HEK293 (cell line): Measurements from ENCODE around the gene HTRA2.
A peak's percentile ranks its signal among the peaks of the same experiment; 100 is the strongest.

ENCODE experiments used
- CTCF ChIA-PET: fragments of 350-600 bp; formaldehyde crosslinking; extraction: SDS; loops from one replicate; lab custom pipeline; 2021; ENCODE audit warnings: antibody characterized with exemption; lab: Yijun Ruan, JAX
- POLR2A ChIA-PET: fragments of 300-600 bp; formaldehyde crosslinking; extraction: SDS; loops from one replicate; lab custom pipeline; 2020; ENCODE audit warnings: antibody characterized with exemption, inconsistent platforms; lab: Yijun Ruan, JAX
- H3K27ac ChIP-seq: fragments of 200-500 bp; sonication (Bioruptor generic); 2 replicates; pipeline ENCODE4 v1.5.1; 2014; ENCODE audit warnings: low read depth, low read length, control low read depth, inconsistent platforms; ENCODE audit errors: extremely low read depth
- H3K36me3 ChIP-seq, 2 experiments: fragments of 200-500 bp in 1 of 2; sonication (Bioruptor generic) in 1 of 2; 1 replicate in 1 of 2; 2 replicates in 1 of 2; pipeline ENCODE4 v1.5.1; 2014 to 2017; ENCODE audit warnings: inconsistent platforms in 2 of 2, low read length in 2 of 2; ENCODE audit not compliant: control insufficient read depth in 2 of 2, insufficient read depth in 1 of 2
- H3K4me1 ChIP-seq: fragments of 200-500 bp; sonication (Bioruptor generic); 2 replicates; pipeline ENCODE4 v1.5.1; 2014; ENCODE audit warnings: mild to moderate bottlenecking, low read length, inconsistent platforms; ENCODE audit not compliant: control insufficient read depth, insufficient read depth
- H3K4me3 ChIP-seq: 2 replicates; pipeline ENCODE4 v1.5.1; 2011; ENCODE audit warnings: low read depth, mild to moderate bottlenecking, control low read depth, low read length, moderate library complexity
- H3K9me3 ChIP-seq: fragments of 200-500 bp; sonication (Bioruptor generic); 2 replicates; pipeline ENCODE4 v1.5.1; 2014; ENCODE audit warnings: low read depth, low read length, inconsistent platforms; ENCODE audit not compliant: control insufficient read depth, insufficient read depth
- ELK4 ChIP-seq: IDR thresholded peaks from 2 replicates; pipeline ENCODE4 v1.6.1; 2011; ENCODE audit warnings: mild to moderate bottlenecking, low read depth, low read length, borderline replicate concordance
- GLI2 ChIP-seq: fragments of 450-650 bp; formaldehyde crosslinking; IDR thresholded peaks from 2 replicates; pipeline ENCODE4; 2017; ENCODE audit warnings: missing biosample characterization, missing genetic modification characterization, low read depth, borderline replicate concordance
- HOXC10 ChIP-seq: sonication (generic); formaldehyde crosslinking; IDR thresholded peaks from 2 replicates; pipeline ENCODE4 v1.8.1; 2023; ENCODE audit warnings: mild to moderate bottlenecking, missing genetic modification reagents
- KLF17 ChIP-seq: fragments of 450-650 bp; formaldehyde crosslinking; IDR thresholded peaks from 2 replicates; pipeline ENCODE4 v1.5.1; 2016; ENCODE audit warnings: missing biosample characterization, missing genetic modification characterization
- KLF8 ChIP-seq: fragments of 450-650 bp; formaldehyde crosslinking; IDR thresholded peaks from 2 replicates; pipeline ENCODE4 v1.5.1; 2016; ENCODE audit warnings: missing biosample characterization, missing genetic modification characterization
- MEIS1 ChIP-seq: sonication (generic); formaldehyde crosslinking; IDR thresholded peaks from 2 replicates; pipeline ENCODE4 v1.8.1; 2022; ENCODE audit warnings: missing genetic modification reagents, mild to moderate bottlenecking, borderline replicate concordance
- PRDM4 ChIP-seq: fragments of 450-650 bp; formaldehyde crosslinking; IDR thresholded peaks from 2 replicates; pipeline ENCODE4 v1.5.1; 2017; ENCODE audit warnings: missing biosample characterization, missing genetic modification characterization
- REST ChIP-seq: fragments of 450-650 bp; formaldehyde crosslinking; IDR thresholded peaks from 2 replicates; pipeline ENCODE4 v1.5.1; 2016; ENCODE audit warnings: missing biosample characterization, missing genetic modification characterization
- SCRT1 ChIP-seq: fragments of 450-650 bp; formaldehyde crosslinking; IDR thresholded peaks from 2 replicates; pipeline ENCODE4 v1.5.1; 2016; ENCODE audit warnings: missing biosample characterization, missing genetic modification characterization, borderline replicate concordance
- SP2 ChIP-seq: fragments of 450-650 bp; formaldehyde crosslinking; IDR thresholded peaks from 2 replicates; pipeline ENCODE4 v1.5.1; 2016; ENCODE audit warnings: missing biosample characterization, missing genetic modification characterization
- TRIM28 ChIP-seq: IDR thresholded peaks from 2 replicates; pipeline ENCODE4 v1.6.1; 2011; ENCODE audit warnings: low read length, control low read depth, borderline replicate concordance
- ZBTB26 ChIP-seq: fragments of 450-650 bp; formaldehyde crosslinking; optimal IDR thresholded peaks from 2 replicates; pipeline ENCODE3; 2016; ENCODE audit warnings: missing biosample characterization, mild to moderate bottlenecking, missing genetic modification characterization
- ZEB2 ChIP-seq: fragments of 450-650 bp; formaldehyde crosslinking; IDR thresholded peaks from 2 replicates; pipeline ENCODE4 v1.5.1; 2016; ENCODE audit warnings: missing biosample characterization, missing genetic modification characterization
- ZNF132 ChIP-seq: fragments of 450-650 bp; formaldehyde crosslinking; IDR thresholded peaks from 2 replicates; pipeline ENCODE4 v1.5.1; 2017; ENCODE audit warnings: missing biosample characterization, missing genetic modification characterization, borderline replicate concordance
- ZNF146 ChIP-seq: fragments of 450-650 bp; formaldehyde crosslinking; IDR thresholded peaks from 2 replicates; pipeline ENCODE4 v1.5.1; 2016; ENCODE audit warnings: missing biosample characterization, missing genetic modification characterization
- ZNF16 ChIP-seq: fragments of 450-650 bp; formaldehyde crosslinking; IDR thresholded peaks from 2 replicates; pipeline ENCODE4 v1.5.1; 2016; ENCODE audit warnings: low read depth, missing biosample characterization, missing genetic modification characterization
- ZNF18 ChIP-seq: fragments of 450-650 bp; formaldehyde crosslinking; IDR thresholded peaks from 2 replicates; pipeline ENCODE4 v1.5.1; 2016; ENCODE audit warnings: missing biosample characterization, missing genetic modification characterization
- ZNF211 ChIP-seq: fragments of 450-650 bp; formaldehyde crosslinking; IDR thresholded peaks from 2 replicates; pipeline ENCODE4 v1.5.1; 2016; ENCODE audit warnings: low read depth, missing biosample characterization, missing genetic modification characterization
- ZNF274 ChIP-seq, 2 experiments: fragments of 200-500 bp in 1 of 2; fragments of 450-650 bp in 1 of 2; sonication (Bioruptor generic) in 1 of 2; formaldehyde crosslinking in 1 of 2; IDR thresholded peaks; 2 replicates each; pipeline versions ENCODE4 v1.5.1 to v1.6.1; 2014 to 2016; ENCODE audit warnings: borderline replicate concordance in 1 of 2, inconsistent platforms in 1 of 2, low read length in 1 of 2, missing biosample characterization in 1 of 2, missing genetic modification characterization in 1 of 2
- ZNF292 ChIP-seq: fragments of 450-650 bp; formaldehyde crosslinking; IDR thresholded peaks from 2 replicates; pipeline ENCODE4 v1.5.1; 2016; ENCODE audit warnings: low read depth, missing biosample characterization, missing genetic modification characterization, borderline replicate concordance
- ZNF311 ChIP-seq: fragments of 450-650 bp; formaldehyde crosslinking; IDR thresholded peaks from 2 replicates; pipeline ENCODE4 v1.5.1; 2017; ENCODE audit warnings: missing biosample characterization, missing genetic modification characterization, borderline replicate concordance
- ZNF324 ChIP-seq: fragments of 450-650 bp; formaldehyde crosslinking; IDR thresholded peaks from 2 replicates; pipeline ENCODE4 v1.5.1; 2016; ENCODE audit warnings: missing biosample characterization, missing genetic modification characterization
- ZNF37A ChIP-seq: fragments of 450-650 bp; IDR thresholded peaks from 2 replicates; pipeline ENCODE4 v1.5.1; 2018; ENCODE audit warnings: missing biosample characterization, missing genetic modification characterization
- ZNF600 ChIP-seq: fragments of 450-650 bp; formaldehyde crosslinking; IDR thresholded peaks from 2 replicates; pipeline ENCODE4 v1.5.1; 2016; ENCODE audit warnings: missing biosample characterization, missing genetic modification characterization
- ZSCAN23 ChIP-seq: fragments of 450-650 bp; formaldehyde crosslinking; IDR thresholded peaks from 2 replicates; pipeline ENCODE4 v1.5.1; 2016; ENCODE audit warnings: missing biosample characterization, missing genetic modification characterization

The HTRA2 gene

GRCh38 chr2:74548900-74549826 lies 19.4 kb downstream of the HTRA2 start:
- POLR2A ChIA-PET: interaction anchor here (1.6 kb wide), 1 partner anchor 91 kb away, joined by 3 read pairs; the partner anchor contains the start of gene WBP1
- Histone ChIP-seq H3K4me3 (peak overlapping the region; percentile 41), H3K36me3 (peaks cover 0 to 4% of the 10 kb centered on the region in 2 experiments; a peak in 1 of 3 replicates), H3K27ac (peak overlapping the region; percentile 69; the same call in 1 of the 2 replicates), H3K4me1 (no peaks in the 10 kb centered on the region; the same call in 1 of the 2 replicates), H3K9me3 (no peaks in the 10 kb centered on the region)
- CTCF ChIA-PET: no interaction called here
- no peak for TF ChIP-seq ZNF146 (tag by site-specific recombination)
- no peak for TF ChIP-seq ZSCAN23
- no peak for TF ChIP-seq GLI2
- no peak for TF ChIP-seq ZNF211 (tag by site-specific recombination)
- no peak for TF ChIP-seq KLF17 (tag by site-specific recombination)
- peak; percentile 31; the same call in 1 of the 2 replicates for TF ChIP-seq ZEB2
- no peak for TF ChIP-seq ELK4
- no peak for TF ChIP-seq ZNF600 (tag by site-specific recombination)
- TF ChIP-seq ZBTB26 (tag by site-specific recombination): peak; percentile 79
- 0 out of 2 replicates have a peak, but pooled peaks have one; percentile 20 for TF ChIP-seq REST (tag by site-specific recombination)
- no peak for TF ChIP-seq ZNF132
- peak; percentile 34; the same call in 1 of the 2 replicates for TF ChIP-seq KLF8 (tag by site-specific recombination)
- TF ChIP-seq SCRT1 (tag by site-specific recombination): no peak
- no peak for TF ChIP-seq MEIS1 (CRISPR knock-in tag)
- no peak for TF ChIP-seq ZNF311 (tag by site-specific recombination)
- no peak for TF ChIP-seq TRIM28
- no peak for TF ChIP-seq ZNF324 (tag by site-specific recombination)
- no peak for TF ChIP-seq ZNF292 (tag by site-specific recombination)
- TF ChIP-seq PRDM4 (tag by site-specific recombination): no peak
- peak; percentile 43 for TF ChIP-seq SP2 (tag by site-specific recombination)
- TF ChIP-seq ZNF16 (tag by site-specific recombination): no peak
- no peak for TF ChIP-seq ZNF37A (tag by site-specific recombination)
- no peak for TF ChIP-seq ZNF18 (tag by site-specific recombination)
- no peak for TF ChIP-seq ZNF274 (IDR thresholded peaks at IDR 0.05; ENCODE audit: low read length)
- TF ChIP-seq ZNF274 (tag by site-specific recombination; IDR thresholded peaks at IDR 0.05; ENCODE audit: borderline replicate concordance): no peak
- TF ChIP-seq HOXC10 (CRISPR knock-in tag): no peak
